Neural cell (in vitro differentiated cells): Measurements from ENCODE around the gene SRGAP3. TPM values are rescaled to one million over a fixed set of nuclear protein-coding genes. Genes with fewer than 3 reads are reported as not detected.

Source experiments
- H2AFZ ChIP-seq: fragments of 200-600, 300-800 bp; sonication (generic), shearing (Covaris generic); 2 replicates; pipeline ENCODE4 v1.6.0; 2014; ENCODE audit warnings: low read depth, mild to moderate bottlenecking, antibody characterized with exemption, low read length, moderate library complexity
- H3F3A ChIP-seq: fragments of 200-600 bp; shearing (Covaris generic); 2 replicates; pipeline ENCODE4 v1.6.1; 2016; ENCODE audit warnings: mild to moderate bottlenecking, moderate library complexity, mixed read lengths, antibody characterized with exemption, low read length; ENCODE audit not compliant: insufficient read depth, poor library complexity, severe bottlenecking
- H3K27ac ChIP-seq: fragments of 200-600, 300-800 bp; sonication (generic), shearing (Covaris generic); 2 replicates; pipeline ENCODE4 v1.5.1; 2014; ENCODE audit warnings: mild to moderate bottlenecking, low read length, moderate library complexity
- H3K27me3 ChIP-seq: fragments of 300-800, 200-600 bp; sonication (generic), shearing (Covaris generic); 2 replicates; pipeline ENCODE4 v1.6.0; 2014; ENCODE audit warnings: mild to moderate bottlenecking, low read depth, low read length, moderate library complexity; ENCODE audit not compliant: insufficient read depth
- H3K36me3 ChIP-seq: fragments of 300-800, 200-600 bp; sonication (generic), shearing (Covaris generic); 2 replicates; pipeline ENCODE4 v1.5.1; 2014; ENCODE audit warnings: mild to moderate bottlenecking, antibody characterized with exemption, low read length, moderate library complexity; ENCODE audit not compliant: insufficient read depth
- H3K4me2 ChIP-seq: fragments of 300-800, 200-600 bp; sonication (generic), shearing (Covaris generic); 2 replicates; pipeline ENCODE4 v1.6.0; 2014; ENCODE audit warnings: mild to moderate bottlenecking, low read length
- H3K4me3 ChIP-seq: fragments of 300-800, 200-600 bp; sonication (generic), shearing (Covaris generic); 2 replicates; pipeline ENCODE4 v1.5.1; 2014; ENCODE audit warnings: mild to moderate bottlenecking, low read length, moderate library complexity
- H3K79me2 ChIP-seq: fragments of 200-600 bp; shearing (Covaris generic); replicated peaks from 2 replicates; pipeline ENCODE4 v1.6.0; 2014; ENCODE audit warnings: mild to moderate bottlenecking, low read length, moderate library complexity; ENCODE audit not compliant: insufficient read depth
- H3K9ac ChIP-seq: fragments of 300-800, 200-600 bp; sonication (generic), shearing (Covaris generic); 2 replicates; pipeline ENCODE4 v1.6.1; 2016; ENCODE audit warnings: mild to moderate bottlenecking, low read length, mixed read lengths
- H3K9me2 ChIP-seq: fragments of 200-600 bp; shearing (Covaris generic); 2 replicates; pipeline ENCODE4 v1.6.1; 2016; ENCODE audit warnings: mild to moderate bottlenecking, low read length, mixed read lengths; ENCODE audit not compliant: insufficient read depth
- H3K9me3 ChIP-seq: fragments of 200-600, 300-800 bp; sonication (generic), shearing (Covaris generic); 2 replicates; pipeline ENCODE4 v1.6.1; 2016; ENCODE audit warnings: mild to moderate bottlenecking, mixed run types, low read length, moderate library complexity, mixed read lengths
- H4K20me1 ChIP-seq: fragments of 200-600 bp; shearing (Covaris generic); 2 replicates; pipeline ENCODE4 v1.6.1; 2016; ENCODE audit warnings: mild to moderate bottlenecking, mixed run types; ENCODE audit not compliant: insufficient read depth
- EP300 ChIP-seq: fragments of 450-650 bp; conservative IDR thresholded peaks from 2 replicates; pipeline ENCODE4 v1.6.1; 2014; ENCODE audit warnings: antibody characterized with exemption, mild to moderate bottlenecking, moderate library complexity; ENCODE audit not compliant: poor library complexity, severe bottlenecking
- EZH2 ChIP-seq: fragments of 200-600, 300-800 bp; shearing (Covaris generic), sonication (generic); IDR thresholded peaks from 2 replicates; pipeline ENCODE4 v1.6.1; 2014; ENCODE audit warnings: antibody characterized with exemption, low read length, borderline replicate concordance, mild to moderate bottlenecking; ENCODE audit not compliant: insufficient read depth, poor library complexity, severe bottlenecking
- MXI1 ChIP-seq: fragments of 450-650 bp; conservative IDR thresholded peaks from 2 replicates; pipeline ENCODE4 v1.6.1; 2014; ENCODE audit warnings: antibody characterized with exemption, mild to moderate bottlenecking; ENCODE audit not compliant: poor library complexity, severe bottlenecking
- POLR2AphosphoS5 ChIP-seq: IDR thresholded peaks from 2 replicates; pipeline ENCODE4 v1.6.1; 2012
- RAD21 ChIP-seq: fragments of 450-650 bp; conservative IDR thresholded peaks from 2 replicates; pipeline ENCODE4 v1.6.1; 2014; ENCODE audit warnings: antibody characterized with exemption, mild to moderate bottlenecking, moderate library complexity
- SMC3 ChIP-seq: fragments of 450-650 bp; conservative IDR thresholded peaks from 2 replicates; pipeline ENCODE4 v1.6.1; 2014; ENCODE audit warnings: antibody characterized with exemption, mild to moderate bottlenecking, moderate library complexity; ENCODE audit not compliant: poor library complexity
- TAF1 ChIP-seq: IDR thresholded peaks from 2 replicates; pipeline ENCODE4 v1.6.1; 2012; ENCODE audit warnings: low read depth
- polyA plus RNA-seq: library from polyadenylated mRNA; depleted of rRNA; stranded (reverse); fragments of >200 nt; gene quantifications from 2 replicates; pipeline ENCODE4 v1.2.3, GENCODE V29; 2014
- TF ChIP-seq, protein P1 (sequence below): fragments of 450-650 bp; IDR thresholded peaks from 2 replicates; pipeline ENCODE4 v1.5.1; 2014; ENCODE audit warnings: antibody characterized with exemption, mild to moderate bottlenecking, moderate library complexity; ENCODE audit not compliant: poor library complexity, severe bottlenecking
- TF ChIP-seq, protein P2 (sequence below): IDR thresholded peaks from 2 replicates; pipeline ENCODE4 v1.6.1; 2012; ENCODE audit warnings: borderline replicate concordance

The SRGAP3 gene
- polyA plus RNA-seq, 1 donor from 2014 or later: 31.5 TPM

DNA sequence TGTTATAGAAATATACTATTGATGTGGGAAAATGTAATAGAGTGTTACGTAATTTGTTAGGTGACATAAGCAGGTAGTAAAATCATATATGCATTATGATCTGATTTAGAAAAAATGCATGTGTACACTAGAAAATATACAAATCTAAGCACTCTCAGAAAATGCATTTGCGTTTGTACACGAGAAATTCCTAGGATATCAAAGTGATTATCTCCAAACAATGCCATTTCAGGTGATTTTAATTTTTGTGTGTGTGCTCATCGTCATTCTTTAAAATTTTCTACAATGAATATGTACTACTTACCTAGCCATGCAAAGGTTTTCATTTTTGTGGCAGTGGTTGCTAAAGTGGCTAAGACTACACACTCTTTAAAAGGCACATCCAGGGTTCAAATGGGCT lies 145.3 kb downstream of the SRGAP3 start:
- Histone ChIP-seq H3K27ac (no peak overlapping the region), H2AFZ (no peak overlapping the region), H3K79me2 (no peaks in the 10 kb centered on the region), H3K4me2 (no peak overlapping the region), H3K9ac (no peak overlapping the region), H3K9me2 (no peaks in the 10 kb centered on the region), H3K27me3 (no peaks in the 10 kb centered on the region), H3K9me3 (no peaks in the 10 kb centered on the region), H4K20me1 (no peaks in the 10 kb centered on the region), H3K36me3 (peaks cover 11% of the 10 kb centered on the region), H3K4me3 (no peak overlapping the region), H3F3A (peaks cover 12% of the 10 kb centered on the region)
- TF ChIP-seq EZH2: no peak
- no peak for TF ChIP-seq RAD21

DNA sequence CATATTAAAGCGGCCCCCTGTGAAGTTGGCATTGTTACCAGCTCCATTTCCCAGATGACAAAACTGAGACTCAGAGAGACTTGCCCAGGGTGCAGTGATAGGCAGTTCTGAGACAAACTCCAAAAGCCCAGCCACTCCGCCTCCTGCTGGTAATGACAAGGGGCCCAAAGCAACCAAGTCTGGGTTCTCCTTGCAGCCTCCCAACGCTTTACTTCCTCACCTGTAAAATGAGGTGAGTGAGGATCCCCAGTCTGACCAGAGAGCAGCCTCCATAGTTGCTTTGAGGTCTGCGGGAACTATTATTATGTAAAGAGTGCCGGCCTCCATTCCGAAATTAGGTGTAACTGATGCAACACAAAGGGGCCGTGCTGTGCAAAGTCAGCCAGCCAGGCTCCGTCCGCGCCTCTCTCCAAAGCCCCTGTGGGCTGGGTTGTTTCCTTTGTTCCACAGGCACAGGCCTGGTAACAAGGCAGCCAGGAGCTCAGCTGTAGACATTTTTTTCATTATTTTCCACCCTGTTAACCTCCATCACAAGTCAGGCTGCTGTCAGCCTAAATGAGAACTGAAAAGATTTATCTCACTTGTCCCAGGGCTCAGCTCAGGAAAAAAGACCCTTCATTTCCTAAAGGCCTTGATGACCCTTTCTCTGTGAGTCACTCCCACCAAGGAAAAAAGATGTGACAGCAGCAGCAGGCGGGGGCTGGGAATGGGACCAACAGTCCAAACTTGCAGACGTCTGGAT lies 147.0 kb downstream of the SRGAP3 start:
- Histone ChIP-seq H3K36me3 (peaks cover 11% of the 10 kb centered on the region), H3K27me3 (no peaks in the 10 kb centered on the region), H4K20me1 (no peaks in the 10 kb centered on the region), H3K9me3 (no peaks in the 10 kb centered on the region), H3K79me2 (no peaks in the 10 kb centered on the region), H3K4me2 (no peak overlapping the region), H2AFZ (no peak overlapping the region), H3K9ac (peak overlapping the region; percentile 38), H3K4me3 (peak overlapping the region; percentile 33), H3F3A (peaks cover 12% of the 10 kb centered on the region), H3K27ac (peak overlapping the region; percentile 76), H3K9me2 (no peaks in the 10 kb centered on the region)
- TF ChIP-seq EP300 (no peak), SMC3 (no peak), EZH2 (no peak), MXI1 (no peak), POLR2AphosphoS5 (no peak), RAD21 (no peak), TAF1 (no peak)
- TF ChIP-seq, protein P1, sequence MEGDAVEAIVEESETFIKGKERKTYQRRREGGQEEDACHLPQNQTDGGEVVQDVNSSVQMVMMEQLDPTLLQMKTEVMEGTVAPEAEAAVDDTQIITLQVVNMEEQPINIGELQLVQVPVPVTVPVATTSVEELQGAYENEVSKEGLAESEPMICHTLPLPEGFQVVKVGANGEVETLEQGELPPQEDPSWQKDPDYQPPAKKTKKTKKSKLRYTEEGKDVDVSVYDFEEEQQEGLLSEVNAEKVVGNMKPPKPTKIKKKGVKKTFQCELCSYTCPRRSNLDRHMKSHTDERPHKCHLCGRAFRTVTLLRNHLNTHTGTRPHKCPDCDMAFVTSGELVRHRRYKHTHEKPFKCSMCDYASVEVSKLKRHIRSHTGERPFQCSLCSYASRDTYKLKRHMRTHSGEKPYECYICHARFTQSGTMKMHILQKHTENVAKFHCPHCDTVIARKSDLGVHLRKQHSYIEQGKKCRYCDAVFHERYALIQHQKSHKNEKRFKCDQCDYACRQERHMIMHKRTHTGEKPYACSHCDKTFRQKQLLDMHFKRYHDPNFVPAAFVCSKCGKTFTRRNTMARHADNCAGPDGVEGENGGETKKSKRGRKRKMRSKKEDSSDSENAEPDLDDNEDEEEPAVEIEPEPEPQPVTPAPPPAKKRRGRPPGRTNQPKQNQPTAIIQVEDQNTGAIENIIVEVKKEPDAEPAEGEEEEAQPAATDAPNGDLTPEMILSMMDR: no peak
- TF ChIP-seq, protein P2, sequence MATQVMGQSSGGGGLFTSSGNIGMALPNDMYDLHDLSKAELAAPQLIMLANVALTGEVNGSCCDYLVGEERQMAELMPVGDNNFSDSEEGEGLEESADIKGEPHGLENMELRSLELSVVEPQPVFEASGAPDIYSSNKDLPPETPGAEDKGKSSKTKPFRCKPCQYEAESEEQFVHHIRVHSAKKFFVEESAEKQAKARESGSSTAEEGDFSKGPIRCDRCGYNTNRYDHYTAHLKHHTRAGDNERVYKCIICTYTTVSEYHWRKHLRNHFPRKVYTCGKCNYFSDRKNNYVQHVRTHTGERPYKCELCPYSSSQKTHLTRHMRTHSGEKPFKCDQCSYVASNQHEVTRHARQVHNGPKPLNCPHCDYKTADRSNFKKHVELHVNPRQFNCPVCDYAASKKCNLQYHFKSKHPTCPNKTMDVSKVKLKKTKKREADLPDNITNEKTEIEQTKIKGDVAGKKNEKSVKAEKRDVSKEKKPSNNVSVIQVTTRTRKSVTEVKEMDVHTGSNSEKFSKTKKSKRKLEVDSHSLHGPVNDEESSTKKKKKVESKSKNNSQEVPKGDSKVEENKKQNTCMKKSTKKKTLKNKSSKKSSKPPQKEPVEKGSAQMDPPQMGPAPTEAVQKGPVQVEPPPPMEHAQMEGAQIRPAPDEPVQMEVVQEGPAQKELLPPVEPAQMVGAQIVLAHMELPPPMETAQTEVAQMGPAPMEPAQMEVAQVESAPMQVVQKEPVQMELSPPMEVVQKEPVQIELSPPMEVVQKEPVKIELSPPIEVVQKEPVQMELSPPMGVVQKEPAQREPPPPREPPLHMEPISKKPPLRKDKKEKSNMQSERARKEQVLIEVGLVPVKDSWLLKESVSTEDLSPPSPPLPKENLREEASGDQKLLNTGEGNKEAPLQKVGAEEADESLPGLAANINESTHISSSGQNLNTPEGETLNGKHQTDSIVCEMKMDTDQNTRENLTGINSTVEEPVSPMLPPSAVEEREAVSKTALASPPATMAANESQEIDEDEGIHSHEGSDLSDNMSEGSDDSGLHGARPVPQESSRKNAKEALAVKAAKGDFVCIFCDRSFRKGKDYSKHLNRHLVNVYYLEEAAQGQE: no peak
